GM12878 (cell line): Measurements from ENCODE around the gene NFKBIZ. TPM values are rescaled to one million over a fixed set of nuclear protein-coding genes. Genes with fewer than 3 reads are reported as not detected.

ENCODE experiments used
- E2F8 ChIP-seq: fragments of 450-650 bp; IDR thresholded peaks from 2 replicates; pipeline ENCODE4 v1.6.1; 2018; ENCODE audit warnings: mild to moderate bottlenecking, low read depth, moderate library complexity; ENCODE audit not compliant: partially characterized antibody
- E4F1 ChIP-seq: fragments of 450-650 bp; IDR thresholded peaks from 2 replicates; pipeline ENCODE4 v1.6.1; 2018; ENCODE audit warnings: borderline replicate concordance, mild to moderate bottlenecking; ENCODE audit not compliant: partially characterized antibody
- GATAD2B ChIP-seq: fragments of 450-650 bp; conservative IDR thresholded peaks from 2 replicates; pipeline ENCODE4 v1.6.1; 2017; ENCODE audit warnings: low read depth, mild to moderate bottlenecking, moderate library complexity
- IRF3 ChIP-seq: fragments of 450-650 bp; IDR thresholded peaks from 2 replicates; pipeline ENCODE4 v1.6.1; 2014; ENCODE audit warnings: mild to moderate bottlenecking
- NFXL1 ChIP-seq: fragments of 450-650 bp; IDR thresholded peaks from 2 replicates; pipeline ENCODE4 v1.6.1; 2017; ENCODE audit warnings: antibody characterized with exemption, mild to moderate bottlenecking, borderline replicate concordance
- NKRF ChIP-seq: fragments of 450-650 bp; conservative IDR thresholded peaks from 2 replicates; pipeline ENCODE4 v1.6.1; 2017; ENCODE audit warnings: mild to moderate bottlenecking, moderate library complexity
- NR2F1 ChIP-seq: fragments of 450-650 bp; conservative IDR thresholded peaks from 2 replicates; pipeline ENCODE4 v1.6.1; 2017; ENCODE audit warnings: mild to moderate bottlenecking
- RAD21 ChIP-seq: IDR thresholded peaks from 2 replicates; pipeline ENCODE4 v1.6.1; 2011; ENCODE audit warnings: mild to moderate bottlenecking, low read depth, low read length, moderate library complexity; ENCODE audit not compliant: insufficient read depth
- SMAD5 ChIP-seq: IDR thresholded peaks from 2 replicates; pipeline ENCODE4 v1.6.1; 2016; ENCODE audit warnings: antibody characterized with exemption, low read depth
- ZNF24 ChIP-seq: fragments of 450-650 bp; IDR thresholded peaks from 2 replicates; pipeline ENCODE4 v1.6.1; 2017; ENCODE audit warnings: antibody characterized with exemption, mild to moderate bottlenecking
- ZNF274 ChIP-seq: IDR thresholded peaks from one replicate; pipeline ENCODE4 v1.8.0; 2011; ENCODE audit not compliant: insufficient read length, insufficient read depth
- polyA plus RNA-seq, 11 experiments: library from polyadenylated mRNA; depleted of rRNA in 4 of 11; unstranded in 6 of 11; stranded (reverse) in 5 of 11; fragments of >200 nt; fragmentation: Nextera tagmentation in 4 of 11; fragmentation: Illumina TruSeq in 1 of 11; extraction: Ambion mirVana in 4 of 11; extraction: Trizol in 1 of 11; gene quantifications; 1 replicate in 1 of 11; 2 replicates in 10 of 11; pipeline versions ENCODE4 v1.2.1 to v1.2.3, GENCODE V29; 2011 to 2016; ENCODE audit warnings: inconsistent platforms in 2 of 11, missing spikeins in 2 of 11, low read depth in 1 of 11
- total RNA-seq, 4 experiments: library from RNA; depleted of rRNA in 3 of 4; stranded (reverse); fragments of >200 nt in 3 of 4; fragmentation: Illumina TruSeq in 1 of 4; extraction: Trizol in 1 of 4; gene quantifications; 2 replicates each; pipeline versions ENCODE4 v1.2.1 to v1.2.3, GENCODE V29; 2013 to 2021
- TF ChIP-seq, protein P1 (sequence below): IDR thresholded peaks from 2 replicates; pipeline ENCODE4 v1.6.1; 2011; ENCODE audit warnings: borderline replicate concordance, low read depth, mild to moderate bottlenecking, moderate library complexity, low read length; ENCODE audit not compliant: insufficient read depth, poor library complexity, severe bottlenecking

The NFKBIZ gene
- total and polyA plus RNA-seq, 10 of the 15 experiments (the other 5 are each of a cell fraction or from before 2014, with no cell fraction given) = 6.3 to 53.8 (median 17.3) TPM

DNA sequence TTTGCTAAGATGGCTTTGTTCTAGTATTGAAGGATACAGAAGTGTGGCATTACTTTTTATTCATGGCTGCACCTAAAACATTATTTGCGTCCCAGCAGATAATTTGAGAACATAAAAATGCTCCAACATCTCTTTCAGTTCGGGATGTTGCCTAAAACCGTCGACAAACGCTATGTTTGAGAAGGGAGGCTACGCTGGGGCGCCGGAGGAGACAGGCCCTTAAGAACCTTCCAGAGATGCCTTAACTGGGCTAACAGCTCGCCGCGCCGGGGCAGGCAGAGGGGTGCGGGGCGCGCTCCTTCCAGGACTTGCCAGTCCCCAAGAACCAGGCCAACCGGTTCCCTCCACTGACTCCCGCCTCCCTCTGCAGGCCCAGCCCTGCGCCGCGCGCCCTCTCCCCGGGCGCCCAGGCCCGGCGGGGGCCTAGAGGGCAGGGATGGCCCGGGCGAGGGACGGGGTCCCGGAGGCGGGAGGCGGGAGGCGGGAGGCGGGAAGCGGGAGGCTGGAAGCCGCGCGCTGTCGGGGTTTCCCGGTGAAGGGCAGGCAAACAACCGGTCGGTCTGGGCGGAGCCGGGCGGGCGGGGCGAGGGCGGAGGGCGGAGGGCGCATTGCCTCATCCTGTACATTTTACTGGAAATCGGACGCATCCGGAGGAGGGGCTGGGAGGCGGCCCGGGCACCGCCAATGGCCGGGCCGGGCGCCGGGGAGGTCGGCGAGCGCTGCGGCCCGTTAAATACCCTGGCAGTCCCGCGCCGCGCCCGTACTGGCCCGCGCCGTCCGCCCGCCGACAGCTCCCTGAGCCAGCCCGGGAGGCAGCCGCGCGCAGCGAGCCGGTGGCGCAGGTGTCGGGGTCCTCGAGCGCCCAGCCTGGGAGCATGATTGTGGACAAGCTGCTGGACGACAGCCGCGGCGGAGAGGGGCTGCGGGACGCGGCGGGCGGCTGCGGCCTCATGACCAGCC, at the start of gene NFKBIZ (continued):
- TF ChIP-seq NKRF (peak; percentile 90), ZNF274 (no peak), ZNF24 (peak; percentile 37; the same call in 1 of the 2 replicates), GATAD2B (0 out of 2 replicates have a peak, but pooled peaks have one; percentile 18), E2F8 (no peak), RAD21 (no peak), SMAD5 (peak; percentile 84), NR2F1 (peak; percentile 79), E4F1 (no peak), IRF3 (no peak), NFXL1 (no peak)
- TF ChIP-seq, protein P1, sequence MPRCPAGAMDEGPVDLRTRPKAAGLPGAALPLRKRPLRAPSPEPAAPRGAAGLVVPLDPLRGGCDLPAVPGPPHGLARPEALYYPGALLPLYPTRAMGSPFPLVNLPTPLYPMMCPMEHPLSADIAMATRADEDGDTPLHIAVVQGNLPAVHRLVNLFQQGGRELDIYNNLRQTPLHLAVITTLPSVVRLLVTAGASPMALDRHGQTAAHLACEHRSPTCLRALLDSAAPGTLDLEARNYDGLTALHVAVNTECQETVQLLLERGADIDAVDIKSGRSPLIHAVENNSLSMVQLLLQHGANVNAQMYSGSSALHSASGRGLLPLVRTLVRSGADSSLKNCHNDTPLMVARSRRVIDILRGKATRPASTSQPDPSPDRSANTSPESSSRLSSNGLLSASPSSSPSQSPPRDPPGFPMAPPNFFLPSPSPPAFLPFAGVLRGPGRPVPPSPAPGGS = peak; percentile 69
